ENCODE data around the gene KMT2E.

KMT2E gene

GRCh38 chr7:105079348-105079747 is 65.3 kb downstream of the KMT2E start:
- no peak for DNase-seq (ENCODE audit: low read depth, low spot score)

- DNase-seq (ENCODE audit: low read depth, low spot score) = no peak
Observed at GRCh38 chr7:105084581-105084980, 70.6 kb downstream of the KMT2E start.

- no peak for DNase-seq (ENCODE audit: low read depth, low spot score)
Observed at GRCh38 chr7:105086850-105087249, 72.8 kb downstream of the KMT2E start.

GRCh38 chr7:105087981-105088380 is 74.0 kb downstream of the KMT2E start:
- no peak for DNase-seq (ENCODE audit: low read depth, low spot score)

DNA sequence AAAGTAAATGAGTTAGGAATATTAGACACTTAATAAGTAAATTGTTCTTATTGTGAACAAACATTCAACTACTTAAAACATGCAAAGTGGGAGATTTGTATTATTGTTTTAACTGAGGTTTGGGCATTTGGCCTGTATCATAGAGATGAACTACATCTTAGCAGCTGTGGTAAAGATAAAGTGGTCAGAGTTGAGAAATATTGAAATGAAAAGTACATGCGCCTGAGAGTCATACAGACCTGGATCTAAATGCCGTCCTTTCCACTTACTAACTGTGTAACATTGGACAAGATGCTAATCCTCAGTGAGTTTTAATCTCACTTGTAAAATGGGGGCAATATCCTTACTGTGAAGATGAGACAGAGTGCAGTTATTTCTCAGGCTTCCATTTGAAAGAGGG is 74.5 kb downstream of the KMT2E start:
- DNase-seq (ENCODE audit: low read depth, low spot score) = no peak

DNA sequence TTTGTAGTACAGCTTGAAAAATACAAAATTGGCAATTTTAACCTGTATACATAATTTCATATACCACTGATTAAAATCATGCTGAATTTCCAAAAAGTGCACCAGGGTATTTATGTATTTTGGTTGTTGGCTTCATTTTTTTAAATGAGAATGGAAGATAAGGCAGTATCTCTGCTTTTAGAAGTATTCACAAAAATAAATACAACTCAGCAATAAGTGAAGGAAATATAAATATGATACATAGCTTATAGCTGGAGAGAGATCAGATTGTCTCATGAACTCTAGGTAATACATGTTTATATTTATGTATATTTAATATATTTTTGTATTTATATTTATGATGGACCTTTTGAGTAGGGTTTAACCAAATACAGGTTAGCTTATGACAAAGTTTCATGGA is 81.0 kb downstream of the KMT2E start:
- no peak for DNase-seq (ENCODE audit: low read depth, low spot score)

- no peak for DNase-seq (ENCODE audit: low read depth, low spot score)
Observed at GRCh38 chr7:105096306-105096705, 82.3 kb downstream of the KMT2E start.

GRCh38 chr7:105097619-105098018 is 83.6 kb downstream of the KMT2E start:
- DNase-seq (ENCODE audit: low read depth, low spot score) = no peak

DNA sequence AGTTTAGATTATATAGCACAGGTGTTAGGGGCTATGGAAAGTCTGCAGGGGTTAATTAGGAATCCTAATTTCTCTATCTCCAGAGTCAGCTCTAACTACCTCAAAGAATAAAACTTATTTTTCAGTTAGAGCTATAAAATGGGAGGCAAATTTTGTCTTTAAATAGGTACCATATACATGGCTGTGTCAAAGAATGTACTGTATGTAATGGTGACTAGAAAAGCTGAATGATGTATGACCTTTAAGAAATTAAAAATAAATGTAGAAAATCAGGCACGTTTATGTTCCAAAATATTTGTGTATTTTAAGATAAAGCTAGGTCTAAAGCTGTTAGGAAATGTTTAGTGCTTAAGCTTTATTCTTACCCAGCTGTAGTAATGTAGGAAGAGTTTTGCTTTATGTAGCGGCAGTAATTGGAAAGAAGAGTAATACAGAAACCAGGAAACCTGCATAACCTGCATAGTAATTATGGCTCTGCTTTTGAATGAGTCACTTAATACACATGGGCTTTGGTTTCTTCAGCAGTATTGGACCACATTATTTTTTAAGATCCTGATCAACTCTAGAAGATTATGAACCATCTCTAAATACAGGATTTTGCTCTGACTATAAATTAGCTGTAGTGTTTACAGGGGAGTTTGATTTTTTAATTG is 85.0 kb downstream of the KMT2E start:
- DNase-seq (ENCODE audit: low read depth, low spot score) = no peak

DNA sequence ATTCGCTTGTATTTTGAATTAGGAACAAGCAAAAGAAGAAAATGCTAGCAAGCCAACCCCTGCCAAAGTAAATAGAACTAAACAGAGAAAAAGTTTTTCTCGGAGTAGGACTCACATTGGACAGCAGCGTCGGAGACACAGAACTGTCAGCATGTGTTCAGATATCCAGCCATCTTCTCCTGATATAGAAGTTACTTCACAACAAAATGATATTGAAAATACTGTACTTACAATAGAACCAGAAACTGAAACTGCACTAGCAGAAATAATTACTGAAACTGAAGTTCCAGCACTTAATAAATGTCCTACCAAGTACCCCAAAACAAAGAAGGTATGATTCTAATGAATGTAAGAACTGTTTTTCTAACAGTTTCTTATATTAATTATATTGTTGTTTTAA is 87.9 kb downstream of the KMT2E start:
- no peak for DNase-seq (ENCODE audit: low read depth, low spot score)

DNA sequence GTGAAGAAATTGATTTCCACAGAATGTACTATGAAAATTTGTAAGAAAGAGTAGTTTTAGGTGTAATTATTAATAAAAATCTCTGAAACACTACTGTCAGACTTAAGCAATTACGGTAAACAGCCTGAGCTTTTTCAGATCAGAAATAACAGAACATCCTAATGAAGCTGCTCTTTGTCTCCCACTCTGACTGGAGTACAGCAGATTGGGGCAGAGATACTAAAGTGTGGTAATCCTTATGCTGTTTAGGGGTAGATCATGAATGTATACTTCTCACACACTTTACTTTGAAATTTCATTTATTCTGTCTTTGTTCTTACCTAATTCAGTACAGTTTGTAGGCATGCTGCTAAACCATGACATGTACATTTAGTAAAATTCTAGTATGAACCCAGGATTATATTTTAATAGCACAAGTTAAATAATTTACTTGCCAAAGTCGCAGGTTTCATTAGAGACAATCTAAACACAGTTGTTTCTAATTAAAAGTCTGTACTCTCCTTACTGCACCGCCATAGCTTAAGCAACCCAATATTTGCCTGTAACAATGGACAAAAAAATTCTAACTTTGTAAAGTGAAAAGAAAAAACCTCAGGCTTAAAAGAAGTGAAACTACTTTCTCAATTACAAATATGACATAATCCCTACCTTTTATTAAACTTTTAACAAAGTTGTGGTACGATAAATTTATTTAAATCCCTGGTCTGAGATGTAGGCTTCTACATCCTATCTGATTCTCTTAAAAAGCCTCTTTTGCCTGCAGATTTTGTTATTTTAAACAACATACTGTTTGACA is 88.8 kb downstream of the KMT2E start:
- DNase-seq (ENCODE audit: low read depth, low spot score) = no peak

DNA sequence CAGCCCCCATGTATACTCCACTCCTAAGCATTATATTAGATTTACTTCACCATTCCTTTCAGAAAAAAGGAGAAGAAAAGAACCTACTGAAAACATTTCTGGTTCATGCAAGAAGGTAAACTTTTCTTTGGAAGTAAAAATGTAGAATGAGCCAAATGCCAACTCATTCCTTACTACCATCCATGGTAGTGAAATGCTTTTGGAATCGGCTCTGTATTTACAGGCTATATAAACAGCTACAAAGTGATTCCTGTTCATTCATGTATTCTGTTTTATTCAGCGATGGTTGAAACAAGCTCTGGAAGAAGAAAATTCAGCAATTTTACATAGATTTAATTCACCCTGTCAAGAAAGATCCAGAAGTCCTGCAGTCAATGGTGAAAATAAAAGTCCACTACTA is 91.6 kb downstream of the KMT2E start:
- DNase-seq (ENCODE audit: low read depth, low spot score) = no peak

DNA sequence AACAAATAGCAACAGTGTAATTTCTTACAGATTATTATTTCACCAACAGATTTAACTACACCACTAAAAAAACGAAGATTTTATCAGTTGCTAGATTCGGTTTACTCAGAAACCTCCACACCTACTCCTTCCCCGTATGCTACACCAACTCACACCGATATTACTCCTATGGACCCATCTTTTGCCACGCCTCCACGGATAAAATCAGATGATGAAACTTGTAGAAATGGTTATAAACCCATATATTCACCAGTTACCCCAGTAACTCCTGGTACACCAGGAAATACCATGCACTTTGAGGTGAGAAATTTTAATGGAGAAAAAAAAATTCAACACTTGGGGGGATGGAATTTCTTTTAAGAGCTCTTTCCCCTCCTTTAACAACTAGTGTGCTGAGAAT is 92.5 kb downstream of the KMT2E start:
- DNase-seq (ENCODE audit: low read depth, low spot score) = no peak

DNA sequence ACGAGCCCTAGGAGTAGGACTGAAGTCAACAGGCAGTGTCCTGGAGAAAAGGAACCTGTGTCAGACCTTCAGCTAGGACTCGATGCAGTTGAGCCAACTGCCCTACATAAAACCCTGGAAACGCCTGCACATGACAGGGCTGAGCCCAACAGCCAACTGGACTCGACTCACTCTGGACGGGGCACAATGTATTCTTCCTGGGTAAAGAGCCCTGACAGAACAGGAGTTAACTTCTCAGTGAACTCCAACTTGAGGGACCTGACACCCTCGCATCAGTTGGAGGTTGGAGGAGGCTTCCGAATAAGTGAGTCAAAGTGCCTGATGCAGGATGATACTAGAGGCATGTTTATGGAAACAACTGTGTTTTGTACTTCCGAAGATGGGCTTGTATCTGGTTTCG is 93.5 kb downstream of the KMT2E start:
- DNase-seq (ENCODE audit: low read depth, low spot score) = no peak

- no peak for DNase-seq (ENCODE audit: low read depth, low spot score)
Observed at GRCh38 chr7:105112440-105113418, 98.7 kb downstream of the KMT2E start.

- DNase-seq (ENCODE audit: low read depth, low spot score) = no peak
Observed at GRCh38 chr7:105118612-105119600, 104.9 kb downstream of the KMT2E start.

- no peak for DNase-seq (ENCODE audit: low read depth, low spot score)
Observed at GRCh38 chr7:105122619-105123018, 108.6 kb downstream of the KMT2E start.

- DNase-seq (ENCODE audit: low read depth, low spot score) = no peak
Observed at GRCh38 chr7:105125745-105126144, 111.7 kb downstream of the KMT2E start.

DNA sequence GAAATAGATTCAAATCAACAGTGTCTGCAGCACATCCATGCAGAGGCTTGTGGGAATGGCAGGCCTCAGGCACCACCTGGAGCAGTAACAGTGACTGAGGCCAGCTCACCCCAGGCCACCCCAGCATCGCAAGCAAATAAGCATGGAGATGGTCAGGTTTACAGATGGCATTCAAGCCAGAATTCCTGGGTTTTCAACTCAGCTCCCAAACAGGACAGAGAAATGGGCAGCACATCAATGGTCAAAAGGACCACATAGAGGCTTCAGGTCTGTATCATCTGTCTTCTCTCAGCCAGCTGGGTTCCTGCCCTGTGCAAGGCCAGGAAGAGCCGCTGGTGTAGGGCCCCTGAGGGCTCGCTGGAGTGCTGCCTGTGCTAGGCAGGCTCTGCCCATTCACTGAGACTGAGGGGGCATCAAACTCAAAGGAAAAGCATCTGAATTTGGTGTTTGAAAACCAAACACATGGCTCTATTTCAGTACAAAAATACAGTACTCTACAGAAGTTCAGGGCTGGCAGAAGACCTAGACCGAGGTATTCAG is 112.5 kb downstream of the KMT2E start:
- DNase-seq (ENCODE audit: low read depth, low spot score) = no peak

- no peak for DNase-seq (ENCODE audit: low read depth, low spot score)
Observed at GRCh38 chr7:105127179-105127578, 113.2 kb downstream of the KMT2E start.

DNA sequence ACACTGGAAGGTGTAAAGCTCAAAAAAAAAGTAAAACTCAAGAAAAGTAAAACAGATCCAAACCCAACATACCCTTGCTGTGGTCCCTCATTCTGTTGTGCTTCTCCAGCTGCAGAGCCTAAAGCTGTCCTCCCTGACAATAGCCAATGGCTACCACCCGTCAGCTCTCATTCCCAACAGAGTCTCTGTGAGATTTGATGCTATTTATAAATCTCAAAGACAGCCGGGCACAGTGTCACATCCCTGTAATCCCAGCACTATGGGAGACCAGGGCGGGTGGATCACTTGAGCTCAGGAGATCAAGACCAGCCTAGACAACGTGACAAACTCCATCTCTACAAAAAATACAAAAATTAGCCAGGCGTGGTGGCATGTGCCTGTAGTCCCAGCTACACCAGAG is 116.0 kb downstream of the KMT2E start:
- DNase-seq (ENCODE audit: low read depth, low spot score) = no peak
